HCT116 (cell line): Measurements from ENCODE around the gene WNT3A.

Source experiments
- CBX3 ChIP-seq: IDR thresholded peaks from 2 replicates; pipeline ENCODE4 v1.6.1; 2012; ENCODE audit warnings: low read depth
- CTCF ChIP-seq, 3 experiments: fragments of 200-600 bp in 1 of 3; sonication (generic) in 1 of 3; IDR thresholded peaks in 2 of 3; conservative IDR thresholded peaks in 1 of 3; 2 replicates each; pipeline ENCODE4 v1.5.1; 2012 to 2017; ENCODE audit warnings: low read depth in 2 of 3, low read length in 2 of 3, antibody characterized with exemption in 1 of 3, borderline replicate concordance in 1 of 3, control low read depth in 1 of 3, mild to moderate bottlenecking in 1 of 3, mixed read lengths in 1 of 3, mixed run types in 1 of 3, moderate library complexity in 1 of 3; ENCODE audit not compliant: insufficient read depth in 1 of 3
- EGR1 ChIP-seq: IDR thresholded peaks from 2 replicates; pipeline ENCODE4 v1.6.1; 2012; ENCODE audit warnings: low read depth
- ELF1 ChIP-seq: IDR thresholded peaks from 2 replicates; pipeline ENCODE4 v1.6.1; 2012; ENCODE audit warnings: low read depth, borderline replicate concordance
- EZH2 ChIP-seq: fragments of 200-600 bp; sonication (generic); IDR thresholded peaks from 2 replicates; pipeline ENCODE4 v1.6.1; 2017; ENCODE audit warnings: antibody characterized with exemption, mixed run types
- JUND ChIP-seq: IDR thresholded peaks from 2 replicates; pipeline ENCODE4 v1.6.1; 2012
- MAX ChIP-seq: IDR thresholded peaks from 2 replicates; pipeline ENCODE4 v1.6.1; 2012
- POLR2A ChIP-seq: IDR thresholded peaks from 2 replicates; pipeline ENCODE4 v1.7.0; 2011; ENCODE audit warnings: borderline replicate concordance; ENCODE audit not compliant: insufficient read depth, insufficient read length; ENCODE audit errors: extremely low read depth
- POLR2AphosphoS5 ChIP-seq: IDR thresholded peaks from 2 replicates; pipeline ENCODE4 v1.6.1; 2011; ENCODE audit warnings: mild to moderate bottlenecking, low read depth, low read length, moderate library complexity
- RAD21 ChIP-seq: IDR thresholded peaks from 2 replicates; pipeline ENCODE4 v1.6.1; 2012; ENCODE audit warnings: low read depth, mild to moderate bottlenecking
- REST ChIP-seq: IDR thresholded peaks from 2 replicates; pipeline ENCODE4 v1.6.1; 2012; ENCODE audit warnings: low read depth
- SIN3A ChIP-seq: IDR thresholded peaks from 2 replicates; pipeline ENCODE4 v1.6.1; 2012; ENCODE audit warnings: low read depth
- YY1 ChIP-seq: IDR thresholded peaks from 2 replicates; pipeline ENCODE4 v1.6.1; 2011; ENCODE audit warnings: low read length, low read depth, moderate library complexity, mild to moderate bottlenecking; ENCODE audit not compliant: insufficient replicate concordance; ENCODE audit errors: extremely low read depth

GRCh38 chr1:228044961-228045360 lies 38.2 kb downstream of the WNT3A start:
- TF ChIP-seq YY1 (no peak), RAD21 (no peak), CTCF (IDR thresholded peaks at IDR 0.05 in 2 of 3, conservative IDR thresholded peaks at IDR 0.05 in 1 of 3; ENCODE audit: borderline replicate concordance in 1 of 3, insufficient read depth in 1 of 3, low read depth in 2 of 3, low read length in 2 of 3) (no peak), POLR2A (no peak), REST (no peak), JUND (no peak), SIN3A (no peak), POLR2AphosphoS5 (no peak), EZH2 (no peak), CBX3 (no peak), ELF1 (no peak), MAX (no peak), EGR1 (no peak)
